ENCODE results near the gene AKAP1. TPM values are rescaled to one million over a fixed set of nuclear protein-coding genes. Genes with fewer than 3 reads are reported as not detected.

AKAP1 gene
- 108 TPM for total RNA-seq
- long read RNA-seq, full-length matches to known transcripts = 208 of 342 reads
- long read RNA-seq, partial matches to known transcripts = 91 of 342 reads
- long read RNA-seq, other reads (novel, unspliced or antisense) = 43 of 342 reads

GRCh38 chr17:57084802-57085447 is at the start of gene AKAP1:
Gene AKAP1 (plus strand): TSS chr17:57085246. CDS start chr17:57105465, 20,219 bp downstream.
- DNase-seq (ENCODE audit: low spot score) = peak; percentile 97
- intact Hi-C loops (cut with DNase I) = loop anchor here (2.0 kb wide), 1 partner anchor 52 kb away; no protein-coding TSS in a partner anchor

DNA sequence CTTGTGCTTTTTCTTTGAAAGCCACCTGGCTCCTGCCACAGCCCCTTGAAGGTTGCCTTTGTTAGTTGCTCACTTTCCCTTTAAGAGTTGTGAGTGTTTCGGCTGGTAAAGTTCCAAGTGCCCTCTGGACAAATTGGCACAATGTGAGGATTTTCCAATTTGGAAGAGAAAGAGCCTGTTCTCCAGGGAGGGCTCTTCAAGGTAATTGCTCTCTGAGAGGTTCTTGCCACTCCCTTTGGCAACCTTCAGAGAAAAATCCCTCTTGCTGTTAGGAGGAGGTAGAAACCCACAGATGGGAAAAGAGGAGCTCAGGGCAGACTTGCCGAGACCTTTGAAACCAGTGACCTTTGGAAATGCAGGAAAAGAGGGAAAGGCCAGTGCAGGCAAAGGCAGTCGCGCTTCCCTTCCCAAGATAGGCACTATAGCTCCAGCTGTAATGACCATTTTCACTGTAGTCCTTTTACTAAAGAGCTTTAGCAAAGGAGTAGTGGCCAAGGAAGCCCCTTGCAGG is 49.0 kb upstream of the AKAP1 start:
- no peak for DNase-seq (ENCODE audit: low spot score)
- intact Hi-C loops (cut with DNase I) = no loop called here

DNA sequence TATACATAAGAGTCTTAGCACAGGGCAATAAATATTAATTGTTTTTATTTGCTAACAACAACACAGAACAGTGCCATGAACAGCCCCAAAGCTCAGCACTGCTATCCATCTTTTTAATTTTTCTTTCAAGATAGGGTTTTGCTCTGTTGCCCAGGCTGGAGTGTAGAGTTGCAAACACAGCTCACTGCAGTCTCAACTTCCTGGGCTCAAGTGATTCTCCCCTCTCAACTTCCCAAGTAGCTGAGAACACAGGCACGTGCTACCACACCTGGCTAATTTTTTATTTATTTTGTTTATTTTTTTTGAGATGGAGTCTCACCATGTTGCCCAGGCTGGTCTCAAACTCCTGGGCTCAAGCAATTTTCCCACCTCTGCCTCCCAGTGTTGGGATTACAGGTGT is 47.6 kb upstream of the AKAP1 start:
- intact Hi-C loops (cut with DNase I) = no loop called here
- no peak for DNase-seq (ENCODE audit: low spot score)

- intact Hi-C loops (cut with DNase I) = no loop called here
- no peak for DNase-seq (ENCODE audit: low spot score)
Measured at GRCh38 chr17:57038486-57038885, 46.6 kb upstream of the AKAP1 start.

- intact Hi-C loops (cut with DNase I) = no loop called here
- DNase-seq (ENCODE audit: low spot score) = no peak
Measured at GRCh38 chr17:57040571-57040970, 44.5 kb upstream of the AKAP1 start.

DNA sequence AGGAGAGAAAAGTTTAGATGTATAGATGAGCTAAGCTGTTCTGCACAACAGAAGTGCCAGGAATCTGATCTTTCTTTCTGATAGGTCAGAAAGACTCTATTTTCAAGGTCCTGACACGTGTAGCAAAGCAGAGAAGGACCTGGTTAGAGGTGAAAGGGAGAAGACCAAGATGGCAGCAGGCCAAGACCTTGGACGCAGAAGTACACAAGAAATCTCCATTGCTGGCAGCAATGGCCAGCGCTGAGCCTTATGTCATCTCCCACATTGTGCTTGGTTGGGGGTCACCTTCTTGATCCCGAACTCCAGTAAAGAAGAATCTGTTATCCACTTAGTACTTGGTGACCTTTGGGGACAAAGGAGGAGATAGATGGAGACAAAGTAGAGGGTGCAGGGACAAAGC is 41.8 kb upstream of the AKAP1 start:
- intact Hi-C loops (cut with DNase I) = no loop called here
- DNase-seq (ENCODE audit: low spot score) = no peak

DNA sequence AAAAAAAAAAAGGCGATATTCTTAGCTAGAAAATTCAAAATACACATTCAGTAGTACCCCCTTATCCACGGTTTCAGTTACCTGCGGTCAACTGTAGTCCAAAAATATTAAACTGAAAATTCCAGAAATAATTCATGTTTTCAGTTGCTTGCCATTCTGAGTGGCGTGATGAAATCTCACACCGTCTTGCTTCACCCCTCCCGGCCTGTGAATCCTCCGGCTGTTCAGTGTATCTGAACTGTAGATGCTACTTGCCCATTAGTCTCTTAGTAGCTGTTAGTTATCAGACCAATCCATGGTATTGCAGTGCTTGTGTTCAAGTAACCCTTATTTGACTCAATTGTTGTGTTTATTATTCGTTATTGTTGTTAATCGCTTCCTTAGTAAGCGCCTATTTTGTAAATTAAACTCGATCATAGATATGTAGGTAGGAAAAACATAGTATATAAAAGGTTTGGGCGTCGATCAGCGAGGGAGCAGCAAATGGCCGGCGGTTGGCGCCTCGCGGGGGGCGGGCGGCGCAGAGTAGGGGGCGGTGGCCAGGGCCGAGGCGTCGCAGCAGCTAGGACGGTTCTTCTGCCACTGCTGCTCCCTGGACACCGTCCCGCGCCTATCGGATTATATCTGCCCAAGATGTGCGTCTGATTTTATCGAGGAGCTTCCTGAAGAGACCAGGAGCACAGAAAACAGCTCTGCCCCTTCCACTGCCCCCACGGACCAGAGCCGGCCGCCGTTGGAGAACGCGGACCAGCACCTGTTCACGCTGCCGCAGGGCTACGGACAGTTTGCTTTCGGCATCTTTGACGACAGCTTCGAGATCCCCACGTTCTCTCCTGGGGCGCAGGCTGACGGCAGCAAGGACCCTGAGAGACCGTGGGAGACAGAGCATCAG is 39.8 kb upstream of the AKAP1 start:
- no peak for DNase-seq (ENCODE audit: low spot score)
- intact Hi-C loops (cut with DNase I) = no loop called here

GRCh38 chr17:57045868-57046704 is 39.0 kb upstream of the AKAP1 start:
- intact Hi-C loops (cut with DNase I) = no loop called here
- DNase-seq (ENCODE audit: low spot score) = no peak

GRCh38 chr17:57046749-57047148 is 38.3 kb upstream of the AKAP1 start:
- intact Hi-C loops (cut with DNase I) = no loop called here
- DNase-seq (ENCODE audit: low spot score) = no peak

GRCh38 chr17:57048096-57048495 is 37.0 kb upstream of the AKAP1 start:
- intact Hi-C loops (cut with DNase I) = no loop called here
- no peak for DNase-seq (ENCODE audit: low spot score)

- DNase-seq (ENCODE audit: low spot score) = no peak
- intact Hi-C loops (cut with DNase I) = no loop called here
Measured at GRCh38 chr17:57050306-57050705, 34.7 kb upstream of the AKAP1 start.

DNA sequence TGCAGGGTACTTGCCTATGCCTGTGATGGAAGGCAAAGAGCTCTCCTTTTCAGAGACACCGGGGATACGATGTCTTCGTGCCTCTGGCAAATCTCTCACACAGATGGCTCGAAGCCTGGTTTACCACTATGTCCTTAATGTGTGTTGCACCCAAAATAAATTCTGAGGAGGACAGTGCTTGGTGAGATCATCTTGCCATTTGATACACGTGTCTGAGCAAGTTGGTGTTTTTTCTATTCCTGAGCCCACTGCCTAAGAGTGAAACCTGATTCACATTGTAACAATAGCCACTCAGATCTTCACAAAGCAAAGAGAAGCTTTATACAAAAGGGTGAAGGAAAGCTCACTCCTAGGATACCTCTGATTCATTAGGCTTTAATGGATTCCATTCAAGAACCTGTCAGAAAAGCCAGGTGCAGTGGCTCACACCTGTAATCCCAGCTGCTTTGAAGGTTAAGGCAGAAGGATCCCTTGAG is 33.1 kb upstream of the AKAP1 start:
- no peak for DNase-seq (ENCODE audit: low spot score)

DNA sequence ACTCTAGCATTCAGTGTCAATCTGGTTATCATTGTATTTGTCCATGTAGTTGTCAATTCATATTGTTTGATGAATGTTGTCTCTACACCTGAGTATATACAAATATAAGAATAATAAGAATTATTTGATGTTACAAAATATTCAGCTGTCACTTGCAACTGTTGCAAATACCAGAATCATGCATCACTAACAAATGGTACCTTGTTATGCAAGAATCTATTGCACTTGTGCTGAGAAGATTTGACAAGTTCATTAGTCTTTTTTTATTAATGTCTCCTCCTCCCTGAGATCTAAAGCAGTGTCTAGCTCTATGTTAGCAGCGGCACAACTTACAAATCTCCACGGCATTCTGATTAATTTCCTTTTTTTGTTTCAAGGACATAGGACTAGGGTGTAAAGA is 22.2 kb upstream of the AKAP1 start:
- intact Hi-C loops (cut with DNase I) = no loop called here
- no peak for DNase-seq (ENCODE audit: low spot score)

More for the DNA sequence above, 33.1 kb upstream of the AKAP1 start:
- intact Hi-C loops (cut with DNase I) = no loop called here

DNA sequence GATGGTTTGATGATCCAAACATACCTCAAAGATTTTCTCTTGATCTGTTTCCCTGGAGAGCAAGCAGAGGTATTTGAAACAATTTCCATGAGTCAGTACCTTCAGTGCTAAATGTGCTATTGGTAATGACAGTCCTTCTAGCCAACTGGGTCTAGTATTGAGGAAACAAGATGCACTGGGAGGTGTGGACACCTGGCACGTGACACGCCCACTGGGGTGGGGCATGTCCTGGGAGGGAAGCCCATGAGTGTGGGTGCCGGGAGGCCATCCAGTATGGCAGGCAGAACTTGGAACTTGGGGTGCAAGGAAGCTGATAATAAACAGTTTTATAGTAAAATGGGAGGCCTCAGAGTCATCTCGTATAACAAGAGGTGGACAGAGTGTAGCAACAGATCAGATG is 17.9 kb upstream of the AKAP1 start:
- no peak for DNase-seq (ENCODE audit: low spot score)
- intact Hi-C loops (cut with DNase I) = no loop called here

- intact Hi-C loops (cut with DNase I) = no loop called here
- no peak for DNase-seq (ENCODE audit: low spot score)
Measured at GRCh38 chr17:57067781-57068180, 17.3 kb upstream of the AKAP1 start.

DNA sequence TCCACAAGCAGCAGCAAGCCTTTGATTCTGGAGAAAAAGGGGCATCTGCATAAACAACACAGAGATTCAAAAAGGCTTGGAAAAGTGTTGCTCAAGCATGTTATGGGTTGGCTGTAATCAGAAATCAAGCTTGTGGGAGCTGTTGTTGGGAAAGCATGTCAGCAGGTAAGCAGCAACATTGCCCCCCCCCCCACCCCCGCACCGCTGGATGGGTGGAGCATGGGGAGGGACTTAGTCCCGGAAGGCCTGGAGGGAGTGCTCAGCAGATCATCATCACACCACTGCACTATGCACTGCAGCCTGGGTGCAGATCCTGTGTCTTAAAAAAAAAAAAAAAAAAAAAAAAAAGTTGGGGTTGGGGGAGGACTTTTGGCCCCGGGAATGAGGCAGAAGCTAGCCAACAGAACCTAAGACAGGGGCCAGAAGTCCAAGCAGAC is 16.8 kb upstream of the AKAP1 start:
- DNase-seq (ENCODE audit: low spot score) = no peak
- intact Hi-C loops (cut with DNase I) = no loop called here

GRCh38 chr17:57068707-57069106 is 16.3 kb upstream of the AKAP1 start:
- intact Hi-C loops (cut with DNase I) = no loop called here
- DNase-seq (ENCODE audit: low spot score) = no peak

- no peak for DNase-seq (ENCODE audit: low spot score)
- intact Hi-C loops (cut with DNase I) = no loop called here
Measured at GRCh38 chr17:57071991-57072944, 12.8 kb upstream of the AKAP1 start.
